ENCODE results near the gene TBC1D9B.

Gene TBC1D9B

DNA sequence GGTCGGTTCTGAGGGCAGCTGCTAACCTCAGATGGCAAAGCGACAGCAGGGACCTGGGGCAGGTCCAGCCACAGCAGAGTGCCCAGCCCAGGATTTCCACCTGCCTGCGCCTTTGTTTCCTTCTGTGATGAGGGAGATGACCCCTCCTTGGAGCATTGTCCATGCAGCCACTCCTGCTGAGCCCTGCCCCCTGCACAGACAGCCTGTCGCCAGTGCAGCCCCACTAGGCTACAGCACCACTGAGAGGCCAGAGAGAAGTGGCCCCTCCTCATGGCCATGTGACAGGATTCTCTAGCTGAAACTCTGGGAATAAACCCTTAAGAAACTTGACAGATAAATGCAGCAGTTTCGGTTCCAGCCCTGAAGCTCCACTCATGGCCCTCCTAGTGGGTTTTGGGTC is 38.6 kb downstream of the TBC1D9B start:
- in situ Hi-C loops (cut with HindIII; ENCODE audit: low pct_unique_long_range_greater_than_20kb, low sequenced_read_pairs): no loop called here
- DNase-seq (ENCODE audit: low read depth in 1 of 2, low spot score in 1 of 2): no peak
- TF ChIP-seq JUND (IDR thresholded peaks at IDR 0.05; ENCODE audit: low read depth): no peak

DNA sequence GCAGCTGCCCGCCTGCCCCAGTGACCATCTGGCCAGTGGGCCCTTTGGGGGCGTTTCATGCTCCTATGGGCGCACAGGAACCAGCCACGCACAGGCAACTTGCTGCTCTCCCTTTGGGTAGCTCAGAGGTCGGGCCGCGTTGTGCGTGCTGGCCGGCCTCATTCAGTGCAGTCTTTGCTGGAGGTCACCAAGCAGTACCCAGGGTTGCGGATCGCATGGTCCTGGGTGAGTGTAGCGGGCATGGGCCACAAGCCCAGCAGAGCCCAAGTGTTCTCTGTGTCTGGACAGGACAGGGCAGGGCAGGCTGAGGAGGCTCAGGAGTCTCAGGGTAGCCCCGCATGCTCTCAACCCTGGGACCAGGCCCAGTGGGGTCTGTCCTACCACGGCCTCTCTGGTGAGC is 39.2 kb downstream of the TBC1D9B start:
- in situ Hi-C loops (cut with HindIII; ENCODE audit: low pct_unique_long_range_greater_than_20kb, low sequenced_read_pairs): no loop called here
- no peak for TF ChIP-seq JUND (IDR thresholded peaks at IDR 0.05; ENCODE audit: low read depth)
- no peak for DNase-seq (ENCODE audit: low read depth in 1 of 2, low spot score in 1 of 2)

DNA sequence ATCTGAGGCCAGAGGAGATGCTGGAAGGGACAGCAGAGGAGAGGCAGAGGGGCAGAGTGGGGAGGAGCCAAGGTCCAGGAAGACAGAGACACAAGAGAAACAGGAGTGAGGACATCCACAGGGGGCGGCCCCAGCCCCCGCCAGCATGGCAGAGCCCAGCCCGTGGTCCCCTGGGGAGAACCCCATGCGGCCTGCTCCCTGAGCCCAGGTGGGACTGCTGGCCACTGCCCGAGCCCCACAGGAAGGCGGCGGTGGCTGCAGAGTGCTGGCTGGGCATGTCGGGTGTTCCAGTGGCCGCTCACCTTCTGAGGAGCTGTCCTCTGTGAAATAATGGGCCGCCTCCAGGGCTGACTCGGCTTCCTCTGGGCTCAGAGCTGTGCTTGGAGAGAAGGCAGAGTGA is 40.2 kb downstream of the TBC1D9B start:
- in situ Hi-C loops (cut with HindIII; ENCODE audit: low pct_unique_long_range_greater_than_20kb, low sequenced_read_pairs): no loop called here
- no peak for DNase-seq (ENCODE audit: low read depth in 1 of 2, low spot score in 1 of 2)
- no peak for TF ChIP-seq JUND (IDR thresholded peaks at IDR 0.05; ENCODE audit: low read depth)

DNA sequence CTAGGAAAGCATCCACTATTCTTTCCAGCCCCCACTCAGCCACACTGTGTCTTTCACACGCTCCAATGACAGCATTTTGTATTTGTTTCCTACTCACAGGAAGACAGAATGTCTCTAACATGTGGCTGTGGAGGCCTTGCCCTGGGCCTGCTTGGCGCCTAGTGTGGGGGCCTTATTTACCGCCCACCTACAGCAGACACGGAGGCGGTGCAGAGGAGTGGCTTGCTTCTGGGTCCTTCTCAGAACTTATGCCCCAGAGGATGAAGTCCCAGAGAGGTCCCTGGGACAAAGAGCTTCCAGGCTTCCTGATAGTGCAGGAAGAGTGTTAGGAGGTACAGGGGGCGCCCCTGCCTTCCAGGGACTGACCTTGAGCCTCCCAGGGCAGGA is 40.6 kb downstream of the TBC1D9B start:
- peak in 1 of 2 experiments; percentile 1 for DNase-seq (ENCODE audit: low read depth in 1 of 2, low spot score in 1 of 2)
- no peak for TF ChIP-seq JUND (IDR thresholded peaks at IDR 0.05; ENCODE audit: low read depth)
- in situ Hi-C loops (cut with HindIII; ENCODE audit: low pct_unique_long_range_greater_than_20kb, low sequenced_read_pairs): no loop called here

DNA sequence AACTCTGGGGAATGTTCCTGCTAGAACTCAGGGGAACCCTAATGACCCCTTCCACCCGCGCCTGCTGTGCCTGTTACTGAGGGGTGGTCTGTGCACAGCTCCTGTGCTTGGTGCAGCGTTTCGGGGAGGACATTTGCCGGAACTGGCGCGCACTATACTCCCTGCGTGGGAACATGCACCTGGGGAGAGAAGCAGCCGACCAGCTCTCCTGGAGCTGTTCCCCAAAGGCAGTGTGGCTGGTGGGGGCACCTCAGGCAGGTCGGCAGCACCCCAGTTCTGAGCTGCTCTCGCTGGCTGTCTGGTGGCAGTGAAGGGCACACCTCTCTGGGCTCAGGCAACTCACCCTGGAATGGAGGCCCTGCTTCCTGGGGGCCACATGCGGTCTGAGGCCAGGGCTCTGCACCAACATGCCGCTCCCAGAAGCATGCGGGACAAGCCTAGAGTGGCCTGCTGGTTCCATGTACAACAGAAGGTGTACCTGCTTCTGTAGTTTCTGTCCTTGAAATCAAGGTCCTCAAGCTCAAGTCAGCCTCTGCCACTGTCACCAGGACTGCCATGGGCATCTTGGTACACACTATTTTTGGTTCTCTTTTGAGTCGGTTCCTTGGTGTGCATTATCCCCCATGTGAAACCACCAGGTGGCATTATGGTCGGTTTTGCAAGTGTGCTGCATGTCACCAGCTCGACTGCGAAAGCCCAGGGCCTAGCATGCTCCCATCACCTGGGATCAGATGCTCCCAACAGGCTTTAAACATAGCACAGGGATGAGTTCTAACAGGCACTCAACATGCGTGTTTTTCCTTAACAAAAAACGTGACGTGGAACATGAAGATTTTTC is 41.2 kb downstream of the TBC1D9B start:
- DNase-seq (ENCODE audit: low read depth in 1 of 2, low spot score in 1 of 2): peak; percentile 28 to 33
- no peak for TF ChIP-seq JUND (IDR thresholded peaks at IDR 0.05; ENCODE audit: low read depth)
- in situ Hi-C loops (cut with HindIII; ENCODE audit: low pct_unique_long_range_greater_than_20kb, low sequenced_read_pairs): no loop called here

DNA sequence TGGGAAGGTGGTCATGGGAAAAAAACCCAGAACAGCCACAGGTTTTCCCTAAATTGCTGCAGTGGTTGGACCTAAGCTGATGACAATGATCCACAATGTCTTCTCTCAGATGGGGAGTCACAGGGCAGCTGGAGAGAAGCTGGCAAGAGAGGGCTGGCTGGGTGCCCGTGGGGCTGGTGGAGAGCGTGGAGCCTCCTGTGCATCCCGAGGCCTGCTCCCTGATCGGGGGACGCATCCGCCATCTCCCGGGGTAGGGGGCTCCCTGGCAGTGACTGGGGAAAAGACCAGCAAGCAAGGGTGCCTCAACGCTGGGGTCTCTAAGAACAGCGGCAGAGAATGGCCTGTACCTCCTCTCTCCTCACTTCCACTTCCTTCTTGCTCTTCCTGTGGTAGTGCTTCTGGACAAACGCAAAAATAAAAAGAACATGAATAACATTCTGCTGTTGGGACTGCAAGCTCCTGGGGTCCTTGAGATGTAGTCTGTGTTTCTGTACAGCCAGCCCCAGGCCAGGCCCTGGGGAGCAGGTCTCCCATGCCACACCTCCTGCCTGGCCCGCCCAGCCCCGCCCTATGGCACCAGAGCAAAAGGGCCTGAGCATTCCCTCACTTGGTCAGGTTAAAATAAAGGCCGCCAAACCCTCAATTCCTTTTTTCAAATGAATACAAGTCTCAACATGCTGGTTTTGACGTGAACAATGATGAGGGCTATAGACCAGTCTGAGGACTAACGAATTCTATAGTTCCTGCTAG is 42.0 kb downstream of the TBC1D9B start:
- no peak for TF ChIP-seq JUND (IDR thresholded peaks at IDR 0.05; ENCODE audit: low read depth)
- in situ Hi-C loops (cut with HindIII; ENCODE audit: low pct_unique_long_range_greater_than_20kb, low sequenced_read_pairs): no loop called here
- no peak for DNase-seq (ENCODE audit: low read depth in 1 of 2, low spot score in 1 of 2)

DNA sequence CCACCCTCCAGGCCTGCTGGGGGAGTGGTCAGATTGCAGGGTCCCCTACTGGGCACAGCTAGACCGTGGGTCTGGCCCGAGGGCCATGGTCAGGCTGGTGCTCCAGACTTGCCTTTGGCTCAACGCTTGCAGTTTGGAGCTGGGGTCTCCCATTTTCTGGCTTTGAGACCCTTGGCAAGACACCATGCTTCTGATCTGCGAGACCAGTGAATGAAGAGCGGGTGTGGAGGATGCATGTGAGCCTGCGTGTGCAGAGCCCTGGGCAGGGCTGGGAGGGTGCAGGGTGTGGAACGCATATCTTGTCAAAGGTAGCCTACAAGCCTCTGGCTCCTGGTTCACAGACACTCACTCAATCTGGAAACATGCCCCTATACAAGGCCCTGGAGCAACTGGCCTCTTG is 43.0 kb downstream of the TBC1D9B start:
- no peak for DNase-seq (ENCODE audit: low read depth in 1 of 2, low spot score in 1 of 2)
- in situ Hi-C loops (cut with HindIII; ENCODE audit: low pct_unique_long_range_greater_than_20kb, low sequenced_read_pairs): no loop called here
- TF ChIP-seq JUND (IDR thresholded peaks at IDR 0.05; ENCODE audit: low read depth): no peak

DNA sequence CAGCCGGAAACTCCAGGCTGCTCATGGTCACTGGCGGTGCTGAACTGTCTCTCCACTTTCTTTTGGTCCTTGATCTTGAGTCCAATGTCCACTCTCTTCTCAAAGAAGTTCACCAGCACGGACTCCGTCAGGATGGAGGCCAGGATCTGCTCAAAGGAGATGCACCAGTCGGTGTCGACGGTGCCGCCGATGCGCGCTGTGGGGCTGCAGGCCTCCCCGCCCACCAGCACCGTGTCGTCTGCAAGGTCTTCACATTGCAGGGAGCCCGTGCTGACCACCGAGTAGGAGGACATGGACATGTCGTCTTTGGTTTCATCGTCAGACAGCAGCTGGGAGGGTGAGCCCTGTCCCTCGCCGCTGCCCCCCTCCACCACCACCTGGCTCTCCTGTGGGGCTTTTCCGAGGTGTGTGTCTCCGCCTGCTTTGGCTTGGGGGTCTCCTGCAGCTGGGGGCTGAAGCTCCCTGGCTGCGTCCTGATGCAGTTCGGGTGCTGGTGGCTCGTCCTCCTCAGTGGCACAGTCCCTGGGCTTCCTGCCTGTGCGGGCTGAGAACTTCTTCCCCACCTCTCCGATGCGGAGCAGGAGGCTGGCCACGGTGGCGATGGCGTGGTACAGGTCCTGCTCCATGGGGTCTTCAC is 44.1 kb downstream of the TBC1D9B start:
- TF ChIP-seq JUND (IDR thresholded peaks at IDR 0.05; ENCODE audit: low read depth): no peak
- in situ Hi-C loops (cut with HindIII; ENCODE audit: low pct_unique_long_range_greater_than_20kb, low sequenced_read_pairs): no loop called here

DNA sequence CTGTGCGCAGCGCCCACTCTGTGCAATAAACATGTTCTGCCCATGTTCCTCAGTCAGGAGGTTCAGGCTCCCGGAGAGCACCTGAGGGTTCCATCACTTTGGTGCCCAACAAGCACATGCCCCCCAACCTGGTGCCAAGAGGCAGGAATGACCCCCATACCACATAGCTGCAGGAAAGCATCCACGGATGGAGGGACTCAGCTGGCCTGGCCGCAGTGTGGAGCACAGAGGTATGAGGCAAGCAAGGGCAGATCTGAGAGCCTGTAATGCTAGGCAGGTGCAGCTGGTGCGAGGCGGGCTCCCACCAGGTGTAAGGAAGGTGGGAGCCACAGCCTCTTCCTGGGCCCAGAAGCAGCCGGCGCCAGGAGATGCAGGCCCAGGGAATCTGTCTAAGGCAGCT is 44.8 kb downstream of the TBC1D9B start:
- no peak for DNase-seq (ENCODE audit: low read depth in 1 of 2, low spot score in 1 of 2)
- no peak for TF ChIP-seq JUND (IDR thresholded peaks at IDR 0.05; ENCODE audit: low read depth)
- in situ Hi-C loops (cut with HindIII; ENCODE audit: low pct_unique_long_range_greater_than_20kb, low sequenced_read_pairs): no loop called here

More for the DNA sequence above, 44.1 kb downstream of the TBC1D9B start:
- DNase-seq (ENCODE audit: low read depth in 1 of 2, low spot score in 1 of 2): no peak

DNA sequence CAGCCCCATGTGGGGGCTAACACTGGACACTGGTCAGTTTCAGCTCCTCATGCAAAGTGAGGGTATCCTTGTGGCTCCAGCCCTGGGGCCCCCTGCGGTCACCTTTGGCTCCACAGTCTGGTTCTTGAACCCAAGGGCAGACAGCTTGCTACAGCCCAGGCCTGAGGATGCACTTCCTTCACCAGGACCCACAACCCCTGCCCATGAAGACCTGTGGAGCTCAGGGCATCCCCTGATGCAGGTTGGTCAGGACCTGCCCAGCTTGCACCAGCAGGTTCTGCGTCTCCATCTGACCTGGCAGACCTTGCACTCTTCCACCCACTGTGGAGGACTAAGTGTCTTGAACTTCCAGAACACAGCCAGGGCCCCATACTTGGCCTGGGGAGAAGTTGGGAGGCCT is 45.4 kb downstream of the TBC1D9B start:
- no peak for DNase-seq (ENCODE audit: low read depth in 1 of 2, low spot score in 1 of 2)
- no peak for TF ChIP-seq JUND (IDR thresholded peaks at IDR 0.05; ENCODE audit: low read depth)
- in situ Hi-C loops (cut with HindIII; ENCODE audit: low pct_unique_long_range_greater_than_20kb, low sequenced_read_pairs): no loop called here

DNA sequence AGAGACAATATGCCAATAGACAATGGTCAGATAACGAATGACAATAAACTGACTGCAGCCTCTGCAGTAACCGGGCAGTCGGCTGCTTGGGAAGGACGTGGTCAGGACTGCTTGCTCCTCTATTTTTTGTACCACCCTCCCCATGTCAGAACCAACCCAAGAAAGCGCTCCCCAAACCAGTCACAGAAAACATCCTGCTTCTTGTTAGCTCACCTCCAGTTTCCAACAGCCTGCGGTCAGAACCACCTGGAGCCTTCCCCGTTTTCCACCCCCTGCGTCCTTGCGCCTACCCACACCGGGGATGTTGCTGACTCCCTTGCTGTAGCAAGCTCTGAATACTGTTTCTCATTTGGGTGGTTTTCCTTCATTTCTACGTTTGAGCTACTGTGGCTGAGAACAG is 47.4 kb downstream of the TBC1D9B start:
- TF ChIP-seq JUND (IDR thresholded peaks at IDR 0.05; ENCODE audit: low read depth): no peak
- in situ Hi-C loops (cut with HindIII; ENCODE audit: low pct_unique_long_range_greater_than_20kb, low sequenced_read_pairs): no loop called here

DNA sequence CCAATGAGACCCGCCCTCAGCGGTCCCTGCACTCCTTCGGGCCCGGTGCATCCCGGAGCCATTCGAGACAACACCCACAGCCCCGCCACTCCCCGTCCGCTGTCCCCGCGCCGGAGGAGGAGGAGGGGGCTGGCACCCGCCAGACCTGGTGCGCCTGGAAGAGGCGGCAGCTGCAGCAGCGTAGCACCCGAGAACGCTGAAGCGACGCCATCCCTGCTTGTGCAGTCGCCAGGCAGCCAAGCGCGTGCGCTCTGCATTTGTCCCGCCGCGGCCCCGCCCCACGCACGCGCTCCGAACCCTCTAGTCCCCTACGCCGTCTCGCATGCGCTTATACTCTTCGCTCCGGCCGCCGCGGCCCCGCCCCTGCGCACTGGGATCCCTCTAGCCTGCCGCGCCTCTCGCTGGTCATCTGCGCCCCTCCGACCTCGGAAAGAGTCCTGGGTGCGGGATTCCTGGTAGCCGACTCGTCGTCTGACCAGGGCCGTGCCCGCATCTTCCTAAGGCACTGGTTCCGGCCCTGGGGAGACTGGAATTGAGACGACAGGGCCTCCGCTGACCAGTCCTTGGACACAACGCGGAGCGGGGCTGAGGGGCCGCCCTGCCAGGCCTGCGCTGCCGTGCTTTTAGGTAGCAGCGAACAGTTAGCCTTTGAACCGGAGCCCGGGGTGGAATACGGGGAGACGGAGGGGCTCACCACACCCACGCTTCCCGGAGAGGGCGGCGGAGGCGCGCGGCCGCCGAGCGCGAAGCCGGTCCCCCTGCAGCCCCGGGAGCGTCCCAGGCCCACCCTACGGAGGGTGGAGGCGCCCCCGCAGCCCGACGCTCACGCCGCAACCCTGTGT is 48.9 kb downstream of the TBC1D9B start, which contains the start of gene MRNIP:
Gene MRNIP, minus strand, starts transcription at position 232 of the 842 bp plus-strand sequence. Its CDS starts 21 bp downstream, at position 211.
- peak; percentile 95 to 96 for DNase-seq (ENCODE audit: low read depth in 1 of 2, low spot score in 1 of 2)
- TF ChIP-seq JUND (IDR thresholded peaks at IDR 0.05; ENCODE audit: low read depth): no peak
- in situ Hi-C loops (cut with HindIII; ENCODE audit: low pct_unique_long_range_greater_than_20kb, low sequenced_read_pairs): no loop called here

More for the DNA sequence above, 47.4 kb downstream of the TBC1D9B start:
- no peak for DNase-seq (ENCODE audit: low read depth in 1 of 2, low spot score in 1 of 2)

Measured in T47D (cell line).